Measurements from ENCODE around the gene SPON2.

DNA sequence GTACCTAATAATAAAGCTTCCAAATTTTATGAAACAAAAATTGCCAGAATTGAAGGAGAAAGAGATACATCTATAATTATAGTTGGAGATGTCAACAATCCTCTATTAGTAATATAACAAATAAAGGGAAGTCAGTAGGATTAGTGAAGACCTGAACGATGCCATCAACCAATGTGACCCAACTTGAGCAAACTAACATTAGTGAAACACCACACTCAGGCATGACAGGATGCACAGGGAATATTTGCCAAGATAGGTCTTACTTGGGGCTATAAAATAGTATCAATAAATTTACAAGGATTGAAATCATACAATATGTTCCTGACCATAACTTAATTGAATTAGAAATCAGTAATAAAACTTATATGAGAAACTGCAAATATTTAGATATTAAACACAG is 12.0 kb downstream of the SPON2 start:
- TF ChIP-seq, protein P1, sequence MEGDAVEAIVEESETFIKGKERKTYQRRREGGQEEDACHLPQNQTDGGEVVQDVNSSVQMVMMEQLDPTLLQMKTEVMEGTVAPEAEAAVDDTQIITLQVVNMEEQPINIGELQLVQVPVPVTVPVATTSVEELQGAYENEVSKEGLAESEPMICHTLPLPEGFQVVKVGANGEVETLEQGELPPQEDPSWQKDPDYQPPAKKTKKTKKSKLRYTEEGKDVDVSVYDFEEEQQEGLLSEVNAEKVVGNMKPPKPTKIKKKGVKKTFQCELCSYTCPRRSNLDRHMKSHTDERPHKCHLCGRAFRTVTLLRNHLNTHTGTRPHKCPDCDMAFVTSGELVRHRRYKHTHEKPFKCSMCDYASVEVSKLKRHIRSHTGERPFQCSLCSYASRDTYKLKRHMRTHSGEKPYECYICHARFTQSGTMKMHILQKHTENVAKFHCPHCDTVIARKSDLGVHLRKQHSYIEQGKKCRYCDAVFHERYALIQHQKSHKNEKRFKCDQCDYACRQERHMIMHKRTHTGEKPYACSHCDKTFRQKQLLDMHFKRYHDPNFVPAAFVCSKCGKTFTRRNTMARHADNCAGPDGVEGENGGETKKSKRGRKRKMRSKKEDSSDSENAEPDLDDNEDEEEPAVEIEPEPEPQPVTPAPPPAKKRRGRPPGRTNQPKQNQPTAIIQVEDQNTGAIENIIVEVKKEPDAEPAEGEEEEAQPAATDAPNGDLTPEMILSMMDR (IDR thresholded peaks at IDR 0.05; ENCODE audit: borderline replicate concordance, extremely low read depth, low read length, poor library complexity, severe bottlenecking) = no peak
- TF ChIP-seq EZH2 (IDR thresholded peaks at IDR 0.05; ENCODE audit: borderline replicate concordance, low read depth, low read length, severe bottlenecking) = no peak

Data from DND-41 (cell line).